LNCAP (cell line): Measurements from ENCODE around the gene OR2A2.

Source experiments
- CTCF ChIP-seq: fragments of 450-650 bp; IDR thresholded peaks from 2 replicates; pipeline ENCODE4 v1.5.1; 2017; ENCODE audit warnings: mild to moderate bottlenecking

OR2A2 gene

GRCh38 chr7:144109283-144109682 lies at the start of gene OR2A2:
Gene OR2A2 (plus strand): TSS chr7:144109583. CDS start chr7:144109583, 0 bp downstream.
- no peak for TF ChIP-seq CTCF

GRCh38 chr7:144063710-144064109 lies 45.7 kb upstream of the OR2A2 start:
- TF ChIP-seq CTCF: peak; percentile 63

GRCh38 chr7:144069511-144069910 lies 39.9 kb upstream of the OR2A2 start, which contains the start of gene OR2A25:
Gene OR2A25 (plus strand): TSS chr7:144069811. CDS start chr7:144074220, 4,409 bp downstream.
- no peak for TF ChIP-seq CTCF

- TF ChIP-seq CTCF: no peak
Measured at GRCh38 chr7:144069953-144070352, 39.4 kb upstream of the OR2A2 start.

GRCh38 chr7:144074374-144074773 lies 35.0 kb upstream of the OR2A2 start:
- peak; percentile 11; the same call in 1 of the 2 replicates for TF ChIP-seq CTCF

GRCh38 chr7:144085978-144086377 lies 23.4 kb upstream of the OR2A2 start, which contains the start of gene OR2A12:
Gene OR2A12 (plus strand): TSS chr7:144086278. CDS start chr7:144095108, 8,830 bp downstream.
- TF ChIP-seq CTCF: no peak

- no peak for TF ChIP-seq CTCF
Measured at GRCh38 chr7:144086730-144087129, 22.7 kb upstream of the OR2A2 start.

GRCh38 chr7:144087230-144087629 lies 22.2 kb upstream of the OR2A2 start:
- no peak for TF ChIP-seq CTCF
